Adrenal gland (tissue), 5 donors: ENCODE results near the gene ARHGAP20.

Experiments used
- CTCF ChIP-seq, 6 experiments: fragments of 450-650 bp in 4 of 6; fragments of 200-600 bp in 2 of 6; sonication (generic) in 1 of 6; IDR thresholded peaks; 1 replicate in 5 of 6; 2 replicates in 1 of 6; pipeline versions ENCODE4 v1.5.1 to v1.8.0; 2016 to 2021; ENCODE audit warnings: antibody characterized with exemption in 6 of 6, mild to moderate bottlenecking in 2 of 6, moderate library complexity in 1 of 6
- POLR2A ChIP-seq, 2 donors: fragments of 450-650 bp; IDR thresholded peaks; one replicate each; pipeline ENCODE4 v1.6.1; 2017; ENCODE audit warnings: antibody characterized with exemption in 2 of 2, mild to moderate bottlenecking in 2 of 2, moderate library complexity in 1 of 2
- donor health status: DM: no; HTN: no; CAD: no.

- TF ChIP-seq CTCF (IDR thresholded peaks at IDR 0.05): no peak
- no peak for TF ChIP-seq POLR2A (IDR thresholded peaks at IDR 0.05)
Measured at GRCh38 chr11:110691926-110692325, 20.3 kb downstream of the ARHGAP20 start.
